GM18867 (cell line): ENCODE data around the gene GRID2.
"Not testable (repeated sequence)": the region's sequence is repeated elsewhere in the genome, so short reads cannot be mapped to it uniquely, and the experiment has no call there.

Experiments used
- ATAC-seq: cut with Tn5 transposase; IDR thresholded peaks from one replicate; pipeline ENCODE4 v1.9.1; 2021; ENCODE audit warnings: mild to moderate bottlenecking, moderate library complexity; ENCODE audit not compliant: unreplicated experiment

GRID2 gene

GRCh38 chr4:93645120-93645519, 1341.4 kb downstream of the GRID2 start:
- no peak for ATAC-seq

- no peak for ATAC-seq
Measured at GRCh38 chr4:93646233-93646930, 1342.6 kb downstream of the GRID2 start.

DNA sequence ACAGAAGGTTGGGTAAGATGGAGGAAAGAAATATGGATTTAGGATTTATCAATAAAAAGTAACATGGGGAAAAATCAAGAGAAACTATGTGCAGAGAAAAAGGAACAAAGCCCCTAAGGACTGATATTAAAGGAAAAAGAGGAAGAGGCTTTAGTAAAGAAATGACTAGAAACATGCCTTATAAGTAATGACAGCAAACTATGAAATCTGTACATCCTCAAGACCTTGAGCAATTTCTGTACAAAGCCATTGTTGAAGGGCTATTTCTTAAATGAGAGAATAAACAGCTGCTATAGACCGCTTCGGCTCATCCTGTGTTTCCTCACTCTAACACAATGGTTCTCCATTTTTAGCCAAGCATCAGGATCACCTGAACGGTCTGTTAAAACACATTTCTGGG, 1344.5 kb downstream of the GRID2 start:
- ATAC-seq: no peak

- ATAC-seq: no peak
Measured at GRCh38 chr4:93649828-93650227, 1346.1 kb downstream of the GRID2 start.

GRCh38 chr4:93654211-93654610, 1350.4 kb downstream of the GRID2 start:
- no peak for ATAC-seq

DNA sequence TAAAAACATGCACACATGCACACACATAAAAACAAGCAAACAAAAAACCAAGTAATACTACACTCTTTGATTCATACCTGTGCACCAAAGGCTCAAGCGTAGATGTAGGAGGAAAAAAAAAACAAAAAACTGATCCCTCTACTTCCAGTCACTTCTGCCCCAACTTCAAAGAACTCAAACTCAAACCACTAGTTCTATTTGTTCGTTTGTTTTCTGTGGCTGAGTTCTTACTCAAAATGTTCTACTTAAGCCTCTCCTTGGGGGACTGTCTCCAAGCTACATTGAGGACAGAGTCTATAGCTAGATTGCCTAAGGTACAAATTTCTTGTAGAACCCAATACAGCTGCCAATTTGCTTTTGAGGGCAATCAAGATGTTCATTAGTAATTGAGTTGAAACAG, 1353.8 kb downstream of the GRID2 start:
- peak; percentile 46 for ATAC-seq

- ATAC-seq: no peak
Measured at GRCh38 chr4:93658443-93658842, 1354.7 kb downstream of the GRID2 start.

GRCh38 chr4:93659629-93660028, 1355.9 kb downstream of the GRID2 start:
- ATAC-seq: no peak

- ATAC-seq: no peak
Measured at GRCh38 chr4:93660036-93660435, 1356.3 kb downstream of the GRID2 start.

DNA sequence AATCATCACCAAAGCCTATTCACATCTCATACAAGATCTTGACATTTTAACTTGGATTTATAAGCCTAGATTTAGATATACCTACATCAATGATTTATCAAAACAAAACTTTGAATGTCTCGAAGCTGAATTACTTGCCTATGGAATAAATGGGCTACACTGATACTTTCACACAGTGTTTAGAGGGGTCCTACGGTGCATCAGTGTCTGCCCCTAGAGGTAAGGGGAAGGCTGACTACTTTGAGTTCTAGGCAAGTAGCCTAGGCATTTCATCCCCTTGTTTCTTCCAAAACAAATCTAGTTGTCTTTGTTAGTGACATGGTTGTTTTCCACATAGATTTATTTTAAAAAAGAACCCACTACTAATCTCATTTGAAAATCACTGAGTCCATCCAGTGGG, 1366.7 kb downstream of the GRID2 start:
- ATAC-seq: no peak

DNA sequence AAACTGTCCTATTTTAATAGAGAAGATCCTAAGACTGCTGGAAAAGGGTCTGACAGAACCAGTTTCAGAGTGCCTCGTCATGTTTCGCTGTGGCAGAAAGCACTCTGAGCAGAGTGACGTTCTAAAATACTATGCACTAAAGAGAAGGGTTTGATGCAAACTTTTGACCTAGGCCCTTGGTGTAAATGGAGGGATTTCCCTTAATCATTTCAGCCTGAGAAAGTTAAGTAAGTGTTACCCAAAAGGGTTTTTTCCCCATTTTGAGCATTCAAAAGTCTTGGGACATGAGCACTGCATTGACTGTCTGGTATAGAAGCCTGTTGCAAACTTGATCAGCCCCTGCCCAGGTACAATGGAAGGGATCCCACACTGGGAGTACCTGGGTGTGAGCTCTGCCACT, 1367.3 kb downstream of the GRID2 start:
- ATAC-seq: peak; percentile 69

DNA sequence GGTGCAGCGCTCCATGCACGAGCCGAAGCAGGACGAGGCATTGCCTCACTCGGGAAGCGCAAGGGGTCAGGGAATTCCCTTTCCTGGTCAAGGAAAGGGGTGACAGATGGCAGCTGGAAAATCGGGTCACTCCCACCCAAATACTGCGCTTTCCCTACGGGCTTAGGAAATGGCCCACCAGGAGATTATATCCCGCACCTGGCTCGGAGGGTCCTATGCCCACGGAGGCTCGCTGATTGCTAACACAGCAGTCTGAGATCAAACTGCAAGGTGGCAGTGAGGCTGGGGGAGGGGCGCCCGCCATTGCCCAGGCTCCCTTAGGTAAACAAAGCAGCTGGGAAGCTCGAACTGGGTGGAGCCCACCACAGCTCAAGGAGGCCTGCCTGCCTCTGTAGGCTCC, 1373.2 kb downstream of the GRID2 start:
- not testable (repeated sequence) for ATAC-seq

DNA sequence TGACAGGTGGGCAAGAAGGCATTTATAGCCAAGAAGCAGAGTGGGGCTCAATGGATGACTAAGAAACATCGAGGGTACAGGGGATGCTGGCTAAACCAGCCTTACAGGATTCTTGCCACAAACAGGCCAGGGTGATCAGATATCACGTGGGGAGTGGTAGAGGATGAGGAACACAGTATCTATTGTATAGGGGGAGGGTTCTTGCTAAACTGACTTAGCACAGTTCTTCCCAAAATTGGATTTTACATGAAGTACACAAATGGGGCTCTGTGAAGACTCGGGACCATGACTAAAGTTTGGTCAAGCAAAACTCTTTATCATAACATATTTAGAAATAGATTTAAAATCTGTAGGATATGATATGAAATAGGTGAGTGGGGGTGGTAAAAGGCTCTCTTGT, 1380.8 kb downstream of the GRID2 start:
- no peak for ATAC-seq

DNA sequence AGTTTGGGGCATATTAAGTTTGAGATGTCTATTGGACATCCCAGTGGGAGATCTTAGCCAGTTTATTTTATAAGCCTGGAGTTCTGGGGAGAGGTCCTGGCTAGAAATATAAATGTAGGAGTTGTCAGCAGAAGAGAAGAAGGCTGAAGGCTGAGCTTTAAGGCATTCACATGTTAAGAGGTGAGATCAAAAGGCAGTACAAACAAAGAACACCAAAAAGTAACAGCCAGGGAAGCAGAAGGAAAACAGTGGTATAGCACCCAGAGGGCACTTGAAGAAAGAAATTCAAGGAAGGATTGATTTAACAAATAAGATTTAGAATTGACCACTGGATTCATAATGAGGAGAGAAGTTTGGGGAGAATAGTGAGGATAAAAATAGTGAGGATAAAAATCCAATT, 1383.5 kb downstream of the GRID2 start:
- ATAC-seq: no peak

DNA sequence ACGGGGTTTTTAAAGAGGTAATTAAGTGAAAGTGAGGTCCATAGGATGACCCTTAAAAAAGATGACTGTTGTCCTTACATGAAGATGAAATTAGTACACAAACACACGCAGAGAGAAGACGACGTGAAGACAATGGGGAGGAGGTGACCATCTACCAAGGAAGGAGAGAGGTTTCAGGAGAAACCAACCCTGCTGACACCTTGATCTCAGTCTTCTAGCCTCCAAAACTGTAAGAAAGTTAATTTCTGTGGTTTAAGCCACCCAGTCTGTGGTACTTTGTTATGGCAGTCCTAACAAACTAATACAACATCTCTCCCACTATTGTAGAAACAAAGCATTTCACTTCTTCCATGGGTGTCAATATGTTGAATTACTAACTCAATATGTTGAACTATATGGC, 1385.2 kb downstream of the GRID2 start:
- ATAC-seq: no peak

- no peak for ATAC-seq
Measured at GRCh38 chr4:93693141-93693540, 1389.4 kb downstream of the GRID2 start.

DNA sequence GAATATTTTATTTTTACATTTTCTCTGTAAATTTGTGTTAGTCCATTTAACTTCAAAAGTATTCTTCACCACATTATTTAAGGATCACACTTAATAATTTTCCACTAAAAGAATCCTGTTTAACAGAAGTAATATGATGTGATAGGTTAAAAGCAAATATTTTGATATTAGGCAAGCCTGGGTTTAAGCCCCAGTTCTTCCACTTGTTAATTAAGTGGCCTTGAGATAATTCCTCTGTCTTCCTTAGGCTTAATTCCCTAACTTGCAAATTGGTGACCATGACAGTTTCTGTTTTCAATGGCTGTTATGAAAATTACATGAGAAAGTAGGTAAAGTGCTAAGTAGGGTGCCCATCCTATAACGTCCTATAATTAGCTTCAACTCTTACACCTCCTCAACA, 1394.9 kb downstream of the GRID2 start:
- no peak for ATAC-seq

- no peak for ATAC-seq
Measured at GRCh38 chr4:93700571-93700970, 1396.8 kb downstream of the GRID2 start.

DNA sequence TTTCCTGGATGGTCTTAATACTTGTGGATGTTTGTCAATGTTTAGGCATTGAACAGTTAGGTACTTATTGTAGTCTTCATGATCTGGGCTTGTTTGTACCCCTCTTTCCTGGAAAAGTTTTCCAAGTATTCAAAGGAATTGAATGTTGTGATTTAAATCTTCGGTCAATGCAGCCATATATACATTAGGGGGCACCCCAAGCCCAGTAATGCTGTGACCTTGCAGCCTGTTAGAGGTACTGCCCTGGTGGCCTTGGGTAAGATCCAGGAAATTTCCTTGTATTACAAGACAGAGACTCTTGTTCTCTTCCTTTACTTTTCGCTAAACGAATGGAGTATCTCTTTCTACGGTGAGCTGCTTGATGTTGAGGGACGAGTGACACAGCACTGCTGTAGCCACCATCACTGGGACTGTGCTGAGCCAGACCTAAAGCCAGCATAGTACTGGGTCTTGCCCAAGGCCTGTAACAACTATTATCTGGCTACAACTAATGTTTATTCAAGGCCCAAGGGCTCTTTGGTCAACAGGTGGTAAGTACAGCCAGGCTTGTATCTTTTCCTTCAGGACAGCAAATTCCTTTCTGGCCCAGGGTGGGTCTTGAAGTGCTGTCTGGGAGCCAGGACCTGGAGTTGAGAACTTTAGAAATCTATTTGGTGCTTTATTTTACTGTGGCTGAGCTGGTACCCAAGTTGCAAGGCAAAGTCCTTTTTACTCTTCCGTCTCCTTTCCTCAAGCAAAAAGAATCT, 1406.5 kb downstream of the GRID2 start:
- peak; percentile 92 for ATAC-seq

DNA sequence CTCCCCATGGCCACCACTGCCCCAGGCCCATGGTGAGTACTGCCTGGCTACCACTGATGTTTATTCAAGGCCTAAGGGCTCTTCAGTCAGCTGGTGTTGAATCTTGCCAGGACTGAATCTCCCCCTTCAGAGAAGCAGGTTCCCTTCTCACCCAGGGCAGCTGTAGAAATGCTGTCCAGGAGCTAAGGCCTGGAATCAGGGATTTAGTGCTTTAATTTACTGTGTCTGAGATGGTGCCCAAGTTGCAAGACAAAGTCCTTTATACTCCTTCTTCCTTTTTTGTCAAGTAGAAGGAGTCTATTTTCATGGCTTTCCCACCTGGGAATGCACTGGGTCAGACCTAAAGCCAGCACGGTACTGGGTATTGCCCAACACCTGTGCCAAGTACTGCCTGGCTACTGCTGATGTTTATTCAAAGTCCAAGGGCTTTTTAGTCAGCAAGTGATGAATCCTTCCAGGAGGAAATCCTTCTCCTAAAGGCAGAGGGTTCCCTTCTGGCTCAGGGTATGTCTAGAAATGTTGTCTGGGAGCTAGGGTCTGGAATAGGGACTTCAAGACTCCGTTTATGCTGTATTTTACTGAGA, 1407.2 kb downstream of the GRID2 start:
- ATAC-seq: no peak

DNA sequence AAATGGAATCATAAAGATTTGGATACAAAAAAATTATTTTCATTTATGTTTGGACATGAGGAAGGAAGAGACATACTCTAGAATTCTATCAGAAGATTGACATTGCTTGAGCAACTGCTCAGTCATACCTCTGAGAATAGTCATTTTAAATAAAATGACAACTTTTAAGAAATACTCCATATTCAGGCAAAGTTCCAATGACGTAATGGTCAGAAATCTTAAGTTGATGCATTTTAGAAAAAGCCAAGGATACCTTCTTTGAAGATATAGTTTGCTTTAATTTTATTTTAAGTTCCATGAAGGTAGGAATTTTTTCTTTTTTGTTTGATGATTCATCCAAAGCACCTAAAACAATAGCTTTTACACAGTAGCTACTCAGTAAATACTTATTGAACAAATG, 1414.5 kb downstream of the GRID2 start:
- no peak for ATAC-seq

GRCh38 chr4:93719552-93719951, 1415.8 kb downstream of the GRID2 start:
- no peak for ATAC-seq
